HG03354 (cell line): Measurements from ENCODE around the gene GBX1.

Experiments used
- ATAC-seq: cut with Tn5 transposase; IDR thresholded peaks from one replicate; pipeline ENCODE4 v1.9.1; 2021; ENCODE audit warnings: mild to moderate bottlenecking; ENCODE audit not compliant: unreplicated experiment, poor library complexity, severe bottlenecking

The GBX1 gene

GRCh38 chr7:151131224-151131591 lies 36.3 kb downstream of the GBX1 start:
- ATAC-seq = no peak

GRCh38 chr7:151130741-151131157 lies 36.7 kb downstream of the GBX1 start:
- no peak for ATAC-seq

GRCh38 chr7:151129960-151130591 lies 37.4 kb downstream of the GBX1 start:
- no peak for ATAC-seq

- ATAC-seq = no peak
Observed at GRCh38 chr7:151129117-151129959, 38.2 kb downstream of the GBX1 start.

GRCh38 chr7:151128716-151129115 lies 38.8 kb downstream of the GBX1 start:
- ATAC-seq = no peak

- no peak for ATAC-seq
Observed at GRCh38 chr7:151128144-151128543, 39.4 kb downstream of the GBX1 start.

GRCh38 chr7:151126491-151127137 lies 40.9 kb downstream of the GBX1 start:
- no peak for ATAC-seq

- no peak for ATAC-seq
Observed at GRCh38 chr7:151125846-151126481, 41.5 kb downstream of the GBX1 start.

- no peak for ATAC-seq
Observed at GRCh38 chr7:151125470-151125845, 42.0 kb downstream of the GBX1 start.

GRCh38 chr7:151124899-151125399 lies 42.5 kb downstream of the GBX1 start:
- no peak for ATAC-seq

- no peak for ATAC-seq
Observed at GRCh38 chr7:151124481-151124880, 43.0 kb downstream of the GBX1 start.

GRCh38 chr7:151123822-151124464 lies 43.6 kb downstream of the GBX1 start:
- peak; percentile 91 for ATAC-seq

GRCh38 chr7:151123158-151123821 lies 44.2 kb downstream of the GBX1 start:
- ATAC-seq = no peak

- no peak for ATAC-seq
Observed at GRCh38 chr7:151122796-151123157, 44.7 kb downstream of the GBX1 start.

GRCh38 chr7:151122276-151122675 lies 45.2 kb downstream of the GBX1 start:
- no peak for ATAC-seq

- no peak for ATAC-seq
Observed at GRCh38 chr7:151121380-151122170, 45.9 kb downstream of the GBX1 start.

- ATAC-seq = no peak
Observed at GRCh38 chr7:151120896-151121295, 46.6 kb downstream of the GBX1 start.

GRCh38 chr7:151119902-151120301 lies 47.6 kb downstream of the GBX1 start:
- no peak for ATAC-seq

- no peak for ATAC-seq
Observed at GRCh38 chr7:151119055-151119415, 48.5 kb downstream of the GBX1 start.
